ENCODE measurements around the gene RGS14. TPM values are rescaled to one million over a fixed set of nuclear protein-coding genes. Genes with fewer than 3 reads are reported as not detected.
A peak's percentile ranks its signal among the peaks of the same experiment; 100 is the strongest.

RGS14 gene
- total and polyA plus RNA-seq, 12 donors: 2.2 to 9.6 (median 4.1) TPM

DNA sequence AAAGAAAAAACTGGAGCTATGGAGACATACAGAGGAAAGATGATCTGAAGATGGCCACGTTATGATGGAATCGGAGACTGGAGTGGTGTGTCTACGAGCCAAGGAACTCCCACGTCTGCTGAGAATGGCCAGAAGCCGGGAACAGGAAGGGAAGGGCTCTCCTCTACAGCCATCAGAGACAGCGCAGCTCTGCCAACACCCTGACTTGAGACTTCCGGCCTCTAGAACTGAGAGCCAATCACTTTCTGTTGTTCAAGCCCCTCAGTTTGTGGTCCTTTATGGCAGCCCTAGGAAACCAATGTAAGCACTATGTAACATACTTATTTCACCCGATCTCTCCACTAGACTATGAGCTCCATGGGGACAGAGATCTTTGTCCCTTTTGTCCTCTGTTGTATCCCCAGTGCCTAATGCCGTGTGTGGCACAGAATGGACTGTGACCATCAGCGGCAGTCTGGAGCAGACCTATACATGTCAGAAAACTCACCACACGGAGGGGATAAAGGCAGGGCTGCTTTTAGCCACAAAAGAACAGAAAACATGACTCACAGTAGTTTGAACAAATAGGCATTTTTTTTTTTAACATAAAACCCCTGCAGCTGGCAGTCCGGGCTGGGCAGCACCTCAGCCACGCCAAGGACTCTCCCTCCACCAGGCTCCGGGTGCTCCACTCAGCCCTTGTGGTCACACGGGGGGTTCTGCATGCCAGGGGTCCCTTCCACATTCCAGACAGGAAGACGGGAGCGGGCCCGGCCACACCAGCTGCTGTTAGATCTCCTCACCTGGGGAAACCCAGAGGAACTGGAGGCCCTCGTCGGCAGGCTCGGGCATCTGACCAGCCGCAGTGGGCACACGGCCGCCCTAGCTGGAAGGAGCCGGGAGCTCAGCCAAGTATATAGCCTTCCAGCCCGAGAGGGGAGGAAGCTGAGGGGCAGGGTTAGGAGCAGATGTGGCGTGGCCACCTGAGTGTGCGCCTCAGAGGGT lies 29.9 kb upstream of the RGS14 start:
- no peaks in the 10 kb centered on the region for H3K27me3 ChIP-seq
- ATAC-seq (peak; percentile 72 to 96 (median 89)), DNase-seq (peak in 1 of 2 donors; percentile 62)
- intact Hi-C loops (cut with DNase I): loop anchor here in 2 of 10 donors (5.0 to 10.0 kb wide), 2 partner anchors 44 to 47 kb away; no protein-coding TSS in a partner anchor
- peaks cover 0 to 16% (median 11%) of the 10 kb centered on the region in 9 donors for H3K4me1 ChIP-seq
- peak overlapping the region in 9 of 10 donors; percentile 38 to 74 (median 62) for H3K27ac ChIP-seq
- H3K9me3 ChIP-seq: no peaks in the 10 kb centered on the region
- peaks cover 0 to 43% (median under 1%) of the 10 kb centered on the region in 9 donors for H3K36me3 ChIP-seq
- no peak overlapping the region for H3K4me3 ChIP-seq
- WGBS, 2 donors: 65 to 67% methylated on average over 28 of the region's 28 CpGs
- no peak for TF ChIP-seq CTCF (IDR thresholded peaks at IDR 0.05)

- H3K4me3 ChIP-seq: no peak overlapping the region
- peaks cover 0 to 16% (median 11%) of the 10 kb centered on the region in 9 donors for H3K4me1 ChIP-seq
- no peak for TF ChIP-seq CTCF (IDR thresholded peaks at IDR 0.05)
- DNase-seq (no peak), ATAC-seq (no peak)
- 90 to 95% methylated on average over 19 of the region's 19 CpGs for WGBS, 2 donors
- peak overlapping the region in 6 of 10 donors; percentile 40 to 71 (median 65) for H3K27ac ChIP-seq
- intact Hi-C loops (cut with DNase I): loop anchor here in 2 of 10 donors (5.0 to 10.0 kb wide), 2 partner anchors 44 to 46 kb away; no protein-coding TSS in a partner anchor
- no peaks in the 10 kb centered on the region for H3K9me3 ChIP-seq
- H3K36me3 ChIP-seq: peaks cover 0 to 50% (median 9%) of the 10 kb centered on the region in 9 donors
- no peaks in the 10 kb centered on the region for H3K27me3 ChIP-seq
Observed at GRCh38 chr5:177328545-177329231, 29.0 kb upstream of the RGS14 start.

- intact Hi-C loops (cut with DNase I): loop anchor here in 2 of 10 donors (5.0 to 10.0 kb wide), 2 partner anchors 42 to 45 kb away; no protein-coding TSS in a partner anchor
- H3K4me1 ChIP-seq: peaks cover 0 to 26% (median 15%) of the 10 kb centered on the region in 9 donors
- DNase-seq: no peak
- no peak overlapping the region for H3K27ac ChIP-seq
- no peak for TF ChIP-seq CTCF (IDR thresholded peaks at IDR 0.05)
- 86 to 91% methylated on average over 6 of the region's 6 CpGs for WGBS, 2 donors
- ATAC-seq: no peak
- H3K36me3 ChIP-seq: peaks cover 0 to 62% (median 18%) of the 10 kb centered on the region in 9 donors
- H3K9me3 ChIP-seq: no peaks in the 10 kb centered on the region
- H3K27me3 ChIP-seq: no peaks in the 10 kb centered on the region
- no peak overlapping the region for H3K4me3 ChIP-seq
Observed at GRCh38 chr5:177329883-177330282, 27.8 kb upstream of the RGS14 start.
